HL-60 (cell line): ENCODE data around the gene NCL.

Experiments used
- DNase-seq, 2 experiments: peaks; one replicate each; pipeline ENCODE4 v3.0.0-alpha.2; 2010 to 2020; ENCODE audit warnings: low read depth in 1 of 2, low spot score in 1 of 2
- H3K27ac ChIP-seq: fragments of 250-450 bp; sonication (Bioruptor Pico); replicated peaks from 2 replicates; pipeline ENCODE4 v1.5.1; 2020; ENCODE audit warnings: mild to moderate bottlenecking, moderate library complexity
- H3K27me3 ChIP-seq: fragments of 250-450 bp; sonication (Bioruptor Pico); 2 replicates; pipeline ENCODE4 v1.5.1; 2021; ENCODE audit warnings: mild to moderate bottlenecking, moderate library complexity; ENCODE audit not compliant: insufficient read depth, poor library complexity, severe bottlenecking
- H3K4me3 ChIP-seq: replicated peaks from 2 replicates; pipeline ENCODE4 v1.5.1; 2011; ENCODE audit warnings: mild to moderate bottlenecking, control low read depth, low read length; ENCODE audit not compliant: insufficient read depth
- GABPA ChIP-seq: IDR thresholded peaks from 2 replicates; pipeline ENCODE4 v1.6.1; 2012; ENCODE audit warnings: low read depth
- POLR2AphosphoS5 ChIP-seq: IDR thresholded peaks from 2 replicates; pipeline ENCODE4 v1.6.1; 2012; ENCODE audit warnings: low read depth
- SPI1 ChIP-seq: IDR thresholded peaks from 2 replicates; pipeline ENCODE4 v1.6.1; 2012; ENCODE audit warnings: low read depth, mild to moderate bottlenecking, borderline replicate concordance
- TF ChIP-seq, protein P1 (sequence below): IDR thresholded peaks from 2 replicates; pipeline ENCODE4 v1.6.1; 2012; ENCODE audit warnings: low read depth; ENCODE audit not compliant: insufficient replicate concordance
- TF ChIP-seq, protein P2 (sequence below): IDR thresholded peaks from one replicate; pipeline ENCODE4 v1.5.1; 2011; ENCODE audit warnings: low read length, control low read depth, inconsistent platforms; ENCODE audit not compliant: insufficient read depth

The NCL gene

DNA sequence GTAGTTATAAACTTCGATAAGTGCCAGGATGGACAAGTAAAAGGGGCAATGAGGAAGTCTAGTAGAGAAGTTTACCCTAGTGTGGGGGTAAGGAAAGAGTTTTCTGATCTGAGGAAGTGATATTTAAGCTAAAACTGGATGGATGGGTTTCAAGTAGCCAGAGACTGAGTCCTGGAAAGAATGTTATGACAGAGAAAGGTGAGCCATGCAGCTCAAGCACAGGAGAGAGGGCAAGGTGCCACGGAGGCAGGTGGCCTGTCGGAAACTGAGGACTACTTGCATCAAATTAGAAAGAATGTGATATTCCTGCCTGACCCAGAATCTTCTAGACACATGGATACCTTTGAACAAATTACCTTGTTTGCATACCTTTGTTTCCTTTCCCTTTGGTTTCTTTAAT is 39.5 kb upstream of the NCL start:
- no peak for TF ChIP-seq POLR2AphosphoS5
- TF ChIP-seq SPI1, result peak; percentile 24; the same call in 1 of the 2 replicates
- TF ChIP-seq, protein P1, sequence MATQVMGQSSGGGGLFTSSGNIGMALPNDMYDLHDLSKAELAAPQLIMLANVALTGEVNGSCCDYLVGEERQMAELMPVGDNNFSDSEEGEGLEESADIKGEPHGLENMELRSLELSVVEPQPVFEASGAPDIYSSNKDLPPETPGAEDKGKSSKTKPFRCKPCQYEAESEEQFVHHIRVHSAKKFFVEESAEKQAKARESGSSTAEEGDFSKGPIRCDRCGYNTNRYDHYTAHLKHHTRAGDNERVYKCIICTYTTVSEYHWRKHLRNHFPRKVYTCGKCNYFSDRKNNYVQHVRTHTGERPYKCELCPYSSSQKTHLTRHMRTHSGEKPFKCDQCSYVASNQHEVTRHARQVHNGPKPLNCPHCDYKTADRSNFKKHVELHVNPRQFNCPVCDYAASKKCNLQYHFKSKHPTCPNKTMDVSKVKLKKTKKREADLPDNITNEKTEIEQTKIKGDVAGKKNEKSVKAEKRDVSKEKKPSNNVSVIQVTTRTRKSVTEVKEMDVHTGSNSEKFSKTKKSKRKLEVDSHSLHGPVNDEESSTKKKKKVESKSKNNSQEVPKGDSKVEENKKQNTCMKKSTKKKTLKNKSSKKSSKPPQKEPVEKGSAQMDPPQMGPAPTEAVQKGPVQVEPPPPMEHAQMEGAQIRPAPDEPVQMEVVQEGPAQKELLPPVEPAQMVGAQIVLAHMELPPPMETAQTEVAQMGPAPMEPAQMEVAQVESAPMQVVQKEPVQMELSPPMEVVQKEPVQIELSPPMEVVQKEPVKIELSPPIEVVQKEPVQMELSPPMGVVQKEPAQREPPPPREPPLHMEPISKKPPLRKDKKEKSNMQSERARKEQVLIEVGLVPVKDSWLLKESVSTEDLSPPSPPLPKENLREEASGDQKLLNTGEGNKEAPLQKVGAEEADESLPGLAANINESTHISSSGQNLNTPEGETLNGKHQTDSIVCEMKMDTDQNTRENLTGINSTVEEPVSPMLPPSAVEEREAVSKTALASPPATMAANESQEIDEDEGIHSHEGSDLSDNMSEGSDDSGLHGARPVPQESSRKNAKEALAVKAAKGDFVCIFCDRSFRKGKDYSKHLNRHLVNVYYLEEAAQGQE, result no peak
- TF ChIP-seq, protein P2, sequence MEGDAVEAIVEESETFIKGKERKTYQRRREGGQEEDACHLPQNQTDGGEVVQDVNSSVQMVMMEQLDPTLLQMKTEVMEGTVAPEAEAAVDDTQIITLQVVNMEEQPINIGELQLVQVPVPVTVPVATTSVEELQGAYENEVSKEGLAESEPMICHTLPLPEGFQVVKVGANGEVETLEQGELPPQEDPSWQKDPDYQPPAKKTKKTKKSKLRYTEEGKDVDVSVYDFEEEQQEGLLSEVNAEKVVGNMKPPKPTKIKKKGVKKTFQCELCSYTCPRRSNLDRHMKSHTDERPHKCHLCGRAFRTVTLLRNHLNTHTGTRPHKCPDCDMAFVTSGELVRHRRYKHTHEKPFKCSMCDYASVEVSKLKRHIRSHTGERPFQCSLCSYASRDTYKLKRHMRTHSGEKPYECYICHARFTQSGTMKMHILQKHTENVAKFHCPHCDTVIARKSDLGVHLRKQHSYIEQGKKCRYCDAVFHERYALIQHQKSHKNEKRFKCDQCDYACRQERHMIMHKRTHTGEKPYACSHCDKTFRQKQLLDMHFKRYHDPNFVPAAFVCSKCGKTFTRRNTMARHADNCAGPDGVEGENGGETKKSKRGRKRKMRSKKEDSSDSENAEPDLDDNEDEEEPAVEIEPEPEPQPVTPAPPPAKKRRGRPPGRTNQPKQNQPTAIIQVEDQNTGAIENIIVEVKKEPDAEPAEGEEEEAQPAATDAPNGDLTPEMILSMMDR, result no peak

DNA sequence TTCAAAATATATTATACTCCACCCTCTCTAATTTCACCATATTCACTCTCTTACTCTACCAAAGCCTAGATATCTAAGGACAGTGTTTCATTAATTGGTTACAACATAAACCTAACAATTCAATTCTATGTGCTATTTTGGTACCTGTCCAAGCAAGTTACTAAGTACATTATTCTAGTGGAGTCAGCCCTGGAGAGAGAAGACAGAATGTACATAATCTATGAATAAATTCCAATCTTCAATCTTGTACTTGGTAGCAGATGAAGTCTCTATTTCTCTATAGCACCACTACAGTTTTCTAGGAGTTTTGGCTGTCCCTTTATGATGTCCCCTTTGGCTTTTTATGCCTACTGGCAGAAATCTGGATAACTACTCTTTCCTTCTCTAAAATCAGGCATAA is 38.3 kb upstream of the NCL start:
- Histone ChIP-seq H3K27me3 (no peaks in the 10 kb centered on the region), H3K27ac (no peak overlapping the region), H3K4me3 (no peak overlapping the region)
- no peak for TF ChIP-seq SPI1
- TF ChIP-seq, protein P1, result no peak
- no peak for TF ChIP-seq POLR2AphosphoS5
- no peak for TF ChIP-seq GABPA
- TF ChIP-seq, protein P2, result no peak
- DNase-seq, result no peak

More for the DNA sequence above, 39.5 kb upstream of the NCL start:
- Histone ChIP-seq H3K4me3 (no peak overlapping the region), H3K27me3 (no peaks in the 10 kb centered on the region), H3K27ac (no peak overlapping the region)
- no peak for DNase-seq

DNA sequence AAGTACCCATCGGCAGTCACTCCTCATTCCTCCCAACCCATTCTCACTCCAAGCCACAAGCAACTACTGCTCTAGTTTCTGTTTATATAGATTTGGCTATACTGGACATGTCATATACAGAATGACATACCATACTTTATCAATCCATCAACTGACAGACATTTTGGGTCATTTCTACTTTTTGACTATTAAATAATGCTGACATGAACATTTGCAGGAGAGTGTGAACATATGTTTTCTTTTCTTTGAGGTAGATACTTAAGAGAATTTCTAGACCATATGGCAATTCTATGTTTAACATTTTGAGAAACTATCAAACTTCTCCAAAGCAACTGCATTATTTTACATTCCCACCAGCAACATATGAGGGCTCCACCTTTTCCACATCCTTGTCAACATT is 33.4 kb upstream of the NCL start:
- TF ChIP-seq, protein P2, result no peak
- no peak for TF ChIP-seq SPI1

DNA sequence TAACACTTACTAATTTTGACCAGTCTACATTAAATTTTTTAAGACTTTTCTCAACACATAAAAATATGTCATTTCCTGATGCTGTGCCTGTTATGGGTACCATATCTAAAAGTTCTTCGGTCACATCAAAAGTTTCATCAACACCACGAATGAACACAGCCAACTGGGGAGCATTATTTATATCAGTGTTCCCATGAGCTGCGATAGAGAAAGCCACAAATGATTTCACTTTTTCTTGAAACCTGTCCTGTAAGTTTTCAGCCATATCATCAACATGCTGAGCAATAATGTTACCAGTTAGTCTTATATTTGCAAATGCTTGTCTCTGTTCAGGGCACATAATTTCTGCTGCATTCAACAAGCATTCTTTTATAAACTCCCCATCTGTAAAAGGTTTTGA is 30.4 kb upstream of the NCL start:
- Histone ChIP-seq H3K4me3 (no peak overlapping the region), H3K27me3 (no peaks in the 10 kb centered on the region), H3K27ac (no peak overlapping the region)
- DNase-seq, result no peak
- TF ChIP-seq, protein P1, result no peak
- TF ChIP-seq POLR2AphosphoS5, result no peak
- TF ChIP-seq SPI1, result no peak
- TF ChIP-seq GABPA, result no peak
- TF ChIP-seq, protein P2, result no peak

More for the DNA sequence above, 33.4 kb upstream of the NCL start:
- no peaks in the 10 kb centered on the region for H3K27me3 ChIP-seq
- H3K27ac ChIP-seq, result no peak overlapping the region
- H3K4me3 ChIP-seq, result no peak overlapping the region
- no peak for DNase-seq
